ENCODE results near the gene FNDC4. TPM values are rescaled to one million over a fixed set of nuclear protein-coding genes. Genes with fewer than 3 reads are reported as not detected.

FNDC4 gene
- total RNA-seq, 1 donor from 2014 or later: 28.2 TPM

- H3K4me3 ChIP-seq (ENCODE audit: low read depth, low read length): no peak overlapping the region
- TF ChIP-seq CTCF (IDR thresholded peaks at IDR 0.05; ENCODE audit: insufficient read depth, low read length, poor library complexity, severe bottlenecking): no peak
- no peak for DNase-seq (ENCODE audit: low read depth)
- peaks cover 3% of the 10 kb centered on the region for H3K36me3 ChIP-seq (ENCODE audit: control insufficient read depth, insufficient read depth, low read length)
- H3K27me3 ChIP-seq (ENCODE audit: control insufficient read depth, insufficient read depth, low read length): no peaks in the 10 kb centered on the region
Observed at GRCh38 chr2:27461118-27461517, 33.9 kb downstream of the FNDC4 start.

- no peak for DNase-seq (ENCODE audit: low read depth)
- Histone ChIP-seq H3K4me3 (ENCODE audit: low read depth, low read length) (no peak overlapping the region), H3K36me3 (ENCODE audit: control insufficient read depth, insufficient read depth, low read length) (peaks cover 3% of the 10 kb centered on the region), H3K27me3 (ENCODE audit: control insufficient read depth, insufficient read depth, low read length) (no peaks in the 10 kb centered on the region)
- TF ChIP-seq CTCF (IDR thresholded peaks at IDR 0.05; ENCODE audit: insufficient read depth, low read length, poor library complexity, severe bottlenecking): no peak
Observed at GRCh38 chr2:27453968-27454367, 41.0 kb downstream of the FNDC4 start.

GRCh38 chr2:27451095-27451494 lies 43.9 kb downstream of the FNDC4 start:
- H3K36me3 ChIP-seq (ENCODE audit: control insufficient read depth, insufficient read depth, low read length): no peaks in the 10 kb centered on the region
- no peak for TF ChIP-seq CTCF (IDR thresholded peaks at IDR 0.05; ENCODE audit: insufficient read depth, low read length, poor library complexity, severe bottlenecking)
- no peaks in the 10 kb centered on the region for H3K27me3 ChIP-seq (ENCODE audit: control insufficient read depth, insufficient read depth, low read length)
- no peak overlapping the region for H3K4me3 ChIP-seq (ENCODE audit: low read depth, low read length)
- DNase-seq (ENCODE audit: low read depth): no peak

GRCh38 chr2:27448381-27448780 lies 46.6 kb downstream of the FNDC4 start:
- Histone ChIP-seq H3K4me3 (ENCODE audit: low read depth, low read length) (no peak overlapping the region), H3K36me3 (ENCODE audit: control insufficient read depth, insufficient read depth, low read length) (no peaks in the 10 kb centered on the region), H3K27me3 (ENCODE audit: control insufficient read depth, insufficient read depth, low read length) (no peaks in the 10 kb centered on the region)
- DNase-seq (ENCODE audit: low read depth): no peak
- no peak for TF ChIP-seq CTCF (IDR thresholded peaks at IDR 0.05; ENCODE audit: insufficient read depth, low read length, poor library complexity, severe bottlenecking)

GRCh38 chr2:27446057-27446456 lies 48.9 kb downstream of the FNDC4 start:
- TF ChIP-seq CTCF (IDR thresholded peaks at IDR 0.05; ENCODE audit: insufficient read depth, low read length, poor library complexity, severe bottlenecking): no peak
- no peak for DNase-seq (ENCODE audit: low read depth)

GRCh38 chr2:27445615-27446014 lies 49.4 kb downstream of the FNDC4 start:
- no peak for TF ChIP-seq CTCF (IDR thresholded peaks at IDR 0.05; ENCODE audit: insufficient read depth, low read length, poor library complexity, severe bottlenecking)
- Histone ChIP-seq H3K27me3 (ENCODE audit: control insufficient read depth, insufficient read depth, low read length) (no peaks in the 10 kb centered on the region), H3K4me3 (ENCODE audit: low read depth, low read length) (no peak overlapping the region), H3K36me3 (ENCODE audit: control insufficient read depth, insufficient read depth, low read length) (peaks cover 2% of the 10 kb centered on the region)
- DNase-seq (ENCODE audit: low read depth): no peak

More at GRCh38 chr2:27446057-27446456, 48.9 kb downstream of the FNDC4 start:
- H3K36me3 ChIP-seq (ENCODE audit: control insufficient read depth, insufficient read depth, low read length): no peaks in the 10 kb centered on the region
- H3K27me3 ChIP-seq (ENCODE audit: control insufficient read depth, insufficient read depth, low read length): no peaks in the 10 kb centered on the region
- no peak overlapping the region for H3K4me3 ChIP-seq (ENCODE audit: low read depth, low read length)
